ENCODE data around the gene SIM2.
A peak's percentile ranks its signal among the peaks of the same experiment; 100 is the strongest.

The SIM2 gene

GRCh38 chr21:36776981-36777617 lies 78.2 kb downstream of the SIM2 start:
- in situ Hi-C loops (cut with HindIII; ENCODE audit: low sequenced_read_pairs), result no loop called here
- DNase-seq (ENCODE audit: low read depth, low spot score), result no peak
- TF ChIP-seq CTCF (IDR thresholded peaks at IDR 0.05; ENCODE audit: low read depth, low read length), result no peak
- no peak overlapping the region for H3K4me3 ChIP-seq (ENCODE audit: low read depth, low read length)

GRCh38 chr21:36780861-36781260 lies 81.9 kb downstream of the SIM2 start:
- DNase-seq (ENCODE audit: low read depth, low spot score), result no peak
- in situ Hi-C loops (cut with HindIII; ENCODE audit: low sequenced_read_pairs), result no loop called here
- no peak for TF ChIP-seq CTCF (IDR thresholded peaks at IDR 0.05; ENCODE audit: low read depth, low read length)
- H3K4me3 ChIP-seq (ENCODE audit: low read depth, low read length), result no peak overlapping the region

- TF ChIP-seq CTCF (IDR thresholded peaks at IDR 0.05; ENCODE audit: low read depth, low read length), result no peak
- no peak overlapping the region for H3K4me3 ChIP-seq (ENCODE audit: low read depth, low read length)
- in situ Hi-C loops (cut with HindIII; ENCODE audit: low sequenced_read_pairs), result no loop called here
- DNase-seq (ENCODE audit: low read depth, low spot score), result peak; percentile 80
These were observed 84.9 kb downstream of the SIM2 start for GRCh38 chr21:36783612-36784374.

DNA sequence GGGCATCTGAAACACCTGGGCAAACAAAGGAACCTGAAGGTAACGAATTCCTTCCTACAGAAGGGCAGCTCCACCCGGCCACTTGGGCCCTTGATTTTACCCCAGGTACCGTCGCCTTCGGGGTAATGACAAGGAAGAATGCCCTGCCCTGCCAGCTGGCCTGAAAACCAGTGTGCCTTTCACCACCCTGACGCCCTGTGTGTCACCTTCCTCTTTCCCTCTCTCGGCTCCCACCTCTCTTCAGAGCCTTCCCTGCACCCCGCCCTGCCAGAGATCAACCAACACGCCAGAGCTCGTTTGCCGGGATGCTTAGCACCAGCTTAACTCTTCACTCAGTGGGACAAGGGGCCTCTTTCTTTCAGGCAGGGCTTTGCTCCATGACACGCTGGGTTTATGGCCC lies 86.0 kb downstream of the SIM2 start:
- in situ Hi-C loops (cut with HindIII; ENCODE audit: low sequenced_read_pairs), result no loop called here
- H3K4me3 ChIP-seq (ENCODE audit: low read depth, low read length), result no peak overlapping the region
- DNase-seq (ENCODE audit: low read depth, low spot score), result no peak
- TF ChIP-seq CTCF (IDR thresholded peaks at IDR 0.05; ENCODE audit: low read depth, low read length), result no peak

DNA sequence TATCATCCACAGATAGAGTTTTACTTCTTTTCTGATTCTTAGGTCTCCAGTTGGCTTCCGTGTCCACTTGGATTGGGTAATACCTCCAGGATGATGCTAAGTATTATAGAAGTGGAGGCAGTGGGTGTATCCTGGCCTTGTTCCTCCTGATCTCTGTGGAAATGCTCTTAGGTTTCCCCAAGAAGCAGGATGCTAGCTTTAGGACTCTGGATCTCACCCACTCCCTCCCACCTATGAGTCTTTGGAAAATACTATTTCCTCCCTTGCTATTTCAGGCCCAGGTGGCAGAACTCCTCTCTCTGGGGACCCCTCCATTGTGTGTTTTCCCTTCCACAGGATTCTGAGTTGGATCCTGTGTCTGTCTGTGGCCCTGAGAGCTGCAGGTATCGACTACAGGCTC lies 86.7 kb downstream of the SIM2 start:
- TF ChIP-seq CTCF (IDR thresholded peaks at IDR 0.05; ENCODE audit: low read depth, low read length), result no peak
- H3K4me3 ChIP-seq (ENCODE audit: low read depth, low read length), result no peak overlapping the region
- in situ Hi-C loops (cut with HindIII; ENCODE audit: low sequenced_read_pairs), result no loop called here
- DNase-seq (ENCODE audit: low read depth, low spot score), result no peak

DNA sequence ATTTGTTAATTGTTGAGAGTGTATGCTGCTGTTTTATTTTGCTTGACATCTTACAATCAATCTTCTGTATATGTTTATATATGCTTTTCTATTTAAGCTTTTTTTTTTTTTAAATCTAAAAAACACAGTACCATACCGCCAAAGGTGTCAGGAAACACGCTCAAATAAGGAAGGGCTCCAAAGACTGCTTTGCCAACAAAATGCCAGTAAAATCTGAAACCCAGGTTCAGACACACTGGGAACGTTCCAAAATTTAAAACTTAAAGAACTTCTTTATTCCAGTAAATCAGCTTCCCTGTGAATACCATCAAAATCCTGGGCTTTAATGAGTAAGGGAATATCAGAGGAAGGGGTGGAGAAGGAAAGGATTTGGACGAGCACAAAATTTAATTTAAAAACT lies 87.3 kb downstream of the SIM2 start:
- DNase-seq (ENCODE audit: low read depth, low spot score), result no peak
- no peak overlapping the region for H3K4me3 ChIP-seq (ENCODE audit: low read depth, low read length)
- in situ Hi-C loops (cut with HindIII; ENCODE audit: low sequenced_read_pairs), result no loop called here
- no peak for TF ChIP-seq CTCF (IDR thresholded peaks at IDR 0.05; ENCODE audit: low read depth, low read length)
